Measurements from ENCODE around the gene TTLL11. TPM values are rescaled to one million over a fixed set of nuclear protein-coding genes. Genes with fewer than 3 reads are reported as not detected.

Gene TTLL11
- total and polyA plus RNA-seq, 2 experiments from 2014 or later: 0.57 to 1.4 TPM

GRCh38 chr9:121774715-121775613 is 318.1 kb downstream of the TTLL11 start:
- Mint-ChIP-seq H3K4me1 (peaks cover 5% of the 10 kb centered on the region; the same call in 2 of the 3 replicates), H3K9me3 (no peaks in the 10 kb centered on the region), H3K36me3 (ENCODE audit: low read depth) (peaks cover 42% of the 10 kb centered on the region), H3K27me3 (ENCODE audit: insufficient read depth, low read depth, poor library complexity) (no peaks in the 10 kb centered on the region), H3K27ac (no peak overlapping the region; the same call in 1 of the 2 replicates), H3K4me3 (no peak overlapping the region)
- Histone ChIP-seq H3K27ac (ENCODE audit: low read depth) (no peak overlapping the region), H3K27me3 (ENCODE audit: insufficient read depth) (no peaks in the 10 kb centered on the region), H3K79me2 (replicated peaks; ENCODE audit: insufficient read depth) (peaks cover 5% of the 10 kb centered on the region; the same call in 1 of the 2 replicates), H3K4me2 (no peak overlapping the region), H3K4me3 (no peak overlapping the region), H2AFZ (no peak overlapping the region), H3K9me2 (ENCODE audit: insufficient read depth) (no peaks in the 10 kb centered on the region), H3K4me1 (ENCODE audit: insufficient read depth) (no peaks in the 10 kb centered on the region), H3F3A (replicated peaks; ENCODE audit: low read depth) (no peaks in the 10 kb centered on the region), H3K36me3 (ENCODE audit: insufficient read depth) (peaks cover 3% of the 10 kb centered on the region), H4K20me1 (replicated peaks; ENCODE audit: insufficient read depth) (no peaks in the 10 kb centered on the region; the same call in 1 of the 2 replicates)
- TF ChIP-seq CTCF (conservative IDR thresholded peaks at IDR 0.05; ENCODE audit: low read depth in 2 of 2): no peak
- no peak for TF ChIP-seq EZH2phosphoT487 (IDR thresholded peaks at IDR 0.05; ENCODE audit: unreplicated experiment)
- TF ChIP-seq EZH2 (IDR thresholded peaks at IDR 0.05; ENCODE audit: low read depth, unreplicated experiment): no peak
- TF ChIP-seq POLR2AphosphoS5 (IDR thresholded peaks at IDR 0.05; ENCODE audit: low read depth): no peak
- no peak for TF ChIP-seq JUNB (IDR thresholded peaks at IDR 0.05; ENCODE audit: unreplicated experiment)
- no peak for TF ChIP-seq ETS1 (IDR thresholded peaks at IDR 0.05)
- TF ChIP-seq, protein P1, sequence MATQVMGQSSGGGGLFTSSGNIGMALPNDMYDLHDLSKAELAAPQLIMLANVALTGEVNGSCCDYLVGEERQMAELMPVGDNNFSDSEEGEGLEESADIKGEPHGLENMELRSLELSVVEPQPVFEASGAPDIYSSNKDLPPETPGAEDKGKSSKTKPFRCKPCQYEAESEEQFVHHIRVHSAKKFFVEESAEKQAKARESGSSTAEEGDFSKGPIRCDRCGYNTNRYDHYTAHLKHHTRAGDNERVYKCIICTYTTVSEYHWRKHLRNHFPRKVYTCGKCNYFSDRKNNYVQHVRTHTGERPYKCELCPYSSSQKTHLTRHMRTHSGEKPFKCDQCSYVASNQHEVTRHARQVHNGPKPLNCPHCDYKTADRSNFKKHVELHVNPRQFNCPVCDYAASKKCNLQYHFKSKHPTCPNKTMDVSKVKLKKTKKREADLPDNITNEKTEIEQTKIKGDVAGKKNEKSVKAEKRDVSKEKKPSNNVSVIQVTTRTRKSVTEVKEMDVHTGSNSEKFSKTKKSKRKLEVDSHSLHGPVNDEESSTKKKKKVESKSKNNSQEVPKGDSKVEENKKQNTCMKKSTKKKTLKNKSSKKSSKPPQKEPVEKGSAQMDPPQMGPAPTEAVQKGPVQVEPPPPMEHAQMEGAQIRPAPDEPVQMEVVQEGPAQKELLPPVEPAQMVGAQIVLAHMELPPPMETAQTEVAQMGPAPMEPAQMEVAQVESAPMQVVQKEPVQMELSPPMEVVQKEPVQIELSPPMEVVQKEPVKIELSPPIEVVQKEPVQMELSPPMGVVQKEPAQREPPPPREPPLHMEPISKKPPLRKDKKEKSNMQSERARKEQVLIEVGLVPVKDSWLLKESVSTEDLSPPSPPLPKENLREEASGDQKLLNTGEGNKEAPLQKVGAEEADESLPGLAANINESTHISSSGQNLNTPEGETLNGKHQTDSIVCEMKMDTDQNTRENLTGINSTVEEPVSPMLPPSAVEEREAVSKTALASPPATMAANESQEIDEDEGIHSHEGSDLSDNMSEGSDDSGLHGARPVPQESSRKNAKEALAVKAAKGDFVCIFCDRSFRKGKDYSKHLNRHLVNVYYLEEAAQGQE (IDR thresholded peaks at IDR 0.05; ENCODE audit: unreplicated experiment): no peak
- no peak for TF ChIP-seq ZNF114 (CRISPR knock-in tag; IDR thresholded peaks at IDR 0.05)
- TF ChIP-seq CREB1 (CRISPR knock-in tag; IDR thresholded peaks at IDR 0.05; ENCODE audit: low read depth): no peak
- no peak for TF ChIP-seq ZNF331 (CRISPR knock-in tag; IDR thresholded peaks at IDR 0.05; ENCODE audit: low read depth)
- TF ChIP-seq, protein P2, sequence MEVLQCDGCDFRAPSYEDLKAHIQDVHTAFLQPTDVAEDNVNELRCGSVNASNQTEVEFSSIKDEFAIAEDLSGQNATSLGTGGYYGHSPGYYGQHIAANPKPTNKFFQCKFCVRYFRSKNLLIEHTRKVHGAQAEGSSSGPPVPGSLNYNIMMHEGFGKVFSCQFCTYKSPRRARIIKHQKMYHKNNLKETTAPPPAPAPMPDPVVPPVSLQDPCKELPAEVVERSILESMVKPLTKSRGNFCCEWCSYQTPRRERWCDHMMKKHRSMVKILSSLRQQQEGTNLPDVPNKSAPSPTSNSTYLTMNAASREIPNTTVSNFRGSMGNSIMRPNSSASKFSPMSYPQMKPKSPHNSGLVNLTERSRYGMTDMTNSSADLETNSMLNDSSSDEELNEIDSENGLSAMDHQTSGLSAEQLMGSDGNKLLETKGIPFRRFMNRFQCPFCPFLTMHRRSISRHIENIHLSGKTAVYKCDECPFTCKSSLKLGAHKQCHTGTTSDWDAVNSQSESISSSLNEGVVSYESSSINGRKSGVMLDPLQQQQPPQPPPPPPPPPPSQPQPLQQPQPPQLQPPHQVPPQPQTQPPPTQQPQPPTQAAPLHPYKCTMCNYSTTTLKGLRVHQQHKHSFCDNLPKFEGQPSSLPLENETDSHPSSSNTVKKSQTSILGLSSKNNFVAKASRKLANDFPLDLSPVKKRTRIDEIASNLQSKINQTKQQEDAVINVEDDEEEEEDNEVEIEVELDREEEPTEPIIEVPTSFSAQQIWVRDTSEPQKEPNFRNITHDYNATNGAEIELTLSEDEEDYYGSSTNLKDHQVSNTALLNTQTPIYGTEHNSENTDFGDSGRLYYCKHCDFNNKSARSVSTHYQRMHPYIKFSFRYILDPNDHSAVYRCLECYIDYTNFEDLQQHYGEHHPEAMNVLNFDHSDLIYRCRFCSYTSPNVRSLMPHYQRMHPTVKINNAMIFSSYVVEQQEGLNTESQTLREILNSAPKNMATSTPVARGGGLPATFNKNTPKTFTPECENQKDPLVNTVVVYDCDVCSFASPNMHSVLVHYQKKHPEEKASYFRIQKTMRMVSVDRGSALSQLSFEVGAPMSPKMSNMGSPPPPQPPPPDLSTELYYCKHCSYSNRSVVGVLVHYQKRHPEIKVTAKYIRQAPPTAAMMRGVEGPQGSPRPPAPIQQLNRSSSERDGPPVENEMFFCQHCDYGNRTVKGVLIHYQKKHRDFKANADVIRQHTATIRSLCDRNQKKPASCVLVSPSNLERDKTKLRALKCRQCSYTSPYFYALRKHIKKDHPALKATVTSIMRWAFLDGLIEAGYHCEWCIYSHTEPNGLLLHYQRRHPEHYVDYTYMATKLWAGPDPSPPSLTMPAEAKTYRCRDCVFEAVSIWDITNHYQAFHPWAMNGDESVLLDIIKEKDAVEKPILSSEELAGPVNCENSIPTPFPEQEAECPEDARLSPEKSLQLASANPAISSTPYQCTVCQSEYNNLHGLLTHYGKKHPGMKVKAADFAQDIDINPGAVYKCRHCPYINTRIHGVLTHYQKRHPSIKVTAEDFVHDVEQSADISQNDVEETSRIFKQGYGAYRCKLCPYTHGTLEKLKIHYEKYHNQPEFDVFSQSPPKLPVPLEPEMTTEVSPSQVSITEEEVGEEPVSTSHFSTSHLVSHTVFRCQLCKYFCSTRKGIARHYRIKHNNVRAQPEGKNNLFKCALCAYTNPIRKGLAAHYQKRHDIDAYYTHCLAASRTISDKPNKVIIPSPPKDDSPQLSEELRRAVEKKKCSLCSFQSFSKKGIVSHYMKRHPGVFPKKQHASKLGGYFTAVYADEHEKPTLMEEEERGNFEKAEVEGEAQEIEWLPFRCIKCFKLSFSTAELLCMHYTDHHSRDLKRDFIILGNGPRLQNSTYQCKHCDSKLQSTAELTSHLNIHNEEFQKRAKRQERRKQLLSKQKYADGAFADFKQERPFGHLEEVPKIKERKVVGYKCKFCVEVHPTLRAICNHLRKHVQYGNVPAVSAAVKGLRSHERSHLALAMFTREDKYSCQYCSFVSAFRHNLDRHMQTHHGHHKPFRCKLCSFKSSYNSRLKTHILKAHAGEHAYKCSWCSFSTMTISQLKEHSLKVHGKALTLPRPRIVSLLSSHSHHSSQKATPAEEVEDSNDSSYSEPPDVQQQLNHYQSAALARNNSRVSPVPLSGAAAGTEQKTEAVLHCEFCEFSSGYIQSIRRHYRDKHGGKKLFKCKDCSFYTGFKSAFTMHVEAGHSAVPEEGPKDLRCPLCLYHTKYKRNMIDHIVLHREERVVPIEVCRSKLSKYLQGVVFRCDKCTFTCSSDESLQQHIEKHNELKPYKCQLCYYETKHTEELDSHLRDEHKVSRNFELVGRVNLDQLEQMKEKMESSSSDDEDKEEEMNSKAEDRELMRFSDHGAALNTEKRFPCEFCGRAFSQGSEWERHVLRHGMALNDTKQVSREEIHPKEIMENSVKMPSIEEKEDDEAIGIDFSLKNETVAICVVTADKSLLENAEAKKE (CRISPR knock-in tag; IDR thresholded peaks at IDR 0.05): no peak
- TF ChIP-seq NANOG (IDR thresholded peaks at IDR 0.05; ENCODE audit: borderline replicate concordance): no peak
- ATAC-seq (no peak), DNase-seq (ENCODE audit: low spot score) (no peak)
